MM.1S (cell line): ENCODE measurements around the gene STK32C.

Experiments used
- DNase-seq: peaks from one replicate; pipeline ENCODE4 v3.0.0-alpha.2; 2015
- H2AFZ ChIP-seq: fragments of 300-600 bp; sonication (generic); 2 replicates; pipeline ENCODE4 v1.6.0; 2016; ENCODE audit warnings: antibody characterized with exemption, low read length
- H3F3A ChIP-seq: fragments of 300-600 bp; sonication (generic); 2 replicates; pipeline ENCODE4 v1.6.1; 2016; ENCODE audit warnings: mild to moderate bottlenecking, antibody characterized with exemption, low read length, moderate library complexity, mixed read lengths; ENCODE audit not compliant: insufficient read depth
- H3K27ac ChIP-seq: fragments of 300-600 bp; sonication (generic); 2 replicates; pipeline ENCODE4 v1.5.1; 2016; ENCODE audit warnings: mild to moderate bottlenecking, low read length
- H3K27me3 ChIP-seq: fragments of 300-600 bp; sonication (generic); replicated peaks from 2 replicates; pipeline ENCODE4 v1.6.0; 2016; ENCODE audit warnings: low read length; ENCODE audit not compliant: insufficient read depth
- H3K36me3 ChIP-seq: fragments of 300-600 bp; sonication (generic); replicated peaks from 2 replicates; pipeline ENCODE4 v1.6.1; 2016; ENCODE audit warnings: mild to moderate bottlenecking, low read length, mixed read lengths; ENCODE audit not compliant: insufficient read depth
- H3K4me1 ChIP-seq: fragments of 300-600 bp; sonication (generic); 2 replicates; pipeline ENCODE4 v1.6.1; 2016; ENCODE audit warnings: low read length, mixed read lengths
- H3K4me2 ChIP-seq: fragments of 300-600 bp; sonication (generic); 2 replicates; pipeline ENCODE4 v1.6.0; 2016; ENCODE audit warnings: low read depth, low read length
- H3K4me3 ChIP-seq: fragments of 300-600 bp; sonication (generic); 2 replicates; pipeline ENCODE4 v1.5.1; 2016; ENCODE audit warnings: low read length, mixed read lengths
- H3K79me2 ChIP-seq: fragments of 300-600 bp; sonication (generic); 2 replicates; pipeline ENCODE4 v1.6.1; 2016; ENCODE audit warnings: mixed run types, low read length, mixed read lengths
- H3K9ac ChIP-seq: fragments of 300-600 bp; sonication (generic); 2 replicates; pipeline ENCODE4 v1.6.1; 2016; ENCODE audit warnings: low read length, mixed read lengths
- H3K9me2 ChIP-seq: fragments of 300-600 bp; sonication (generic); replicated peaks from 2 replicates; pipeline ENCODE4 v1.6.1; 2016; ENCODE audit warnings: mild to moderate bottlenecking, low read length, mixed read lengths; ENCODE audit not compliant: insufficient read depth
- H3K9me3 ChIP-seq: fragments of 300-600 bp; sonication (generic); replicated peaks from 2 replicates; pipeline ENCODE4 v1.6.1; 2016; ENCODE audit warnings: mild to moderate bottlenecking, low read length, mixed read lengths; ENCODE audit not compliant: insufficient read depth
- H4K20me1 ChIP-seq: fragments of 300-600 bp; sonication (generic); 2 replicates; pipeline ENCODE4 v1.6.1; 2016; ENCODE audit warnings: mild to moderate bottlenecking, low read length, moderate library complexity, mixed read lengths; ENCODE audit not compliant: insufficient read depth
- CTCF ChIP-seq: fragments of 300-600 bp; sonication (generic); IDR thresholded peaks from 2 replicates; pipeline ENCODE4 v1.5.1; 2016; ENCODE audit warnings: antibody characterized with exemption, low read length, mixed read lengths
- EZH2 ChIP-seq: fragments of 300-600 bp; sonication (generic); optimal IDR thresholded peaks from 2 replicates; pipeline ENCODE3; 2017; ENCODE audit warnings: low read depth, mild to moderate bottlenecking, antibody characterized with exemption, low read length, mixed read lengths
- EZH2phosphoT487 ChIP-seq: fragments of 300-600 bp; sonication (generic); IDR thresholded peaks from 2 replicates; pipeline ENCODE4 v1.6.1; 2018; ENCODE audit warnings: antibody characterized with exemption, low read length

The STK32C gene

GRCh38 chr10:132169031-132169765 is 138.6 kb downstream of the STK32C start:
- no peak overlapping the region for H3K4me2 ChIP-seq
- TF ChIP-seq CTCF (no peak), EZH2 (no peak), EZH2phosphoT487 (no peak)
- DNase-seq, result no peak

GRCh38 chr10:132168571-132169030 is 139.1 kb downstream of the STK32C start:
- H3K27ac ChIP-seq, result no peak overlapping the region

More at GRCh38 chr10:132169031-132169765, 138.6 kb downstream of the STK32C start:
- H3K9me3 ChIP-seq, result no peaks in the 10 kb centered on the region
- peaks cover 68% of the 10 kb centered on the region for H3K27me3 ChIP-seq
- no peak overlapping the region for H3K27ac ChIP-seq
- no peaks in the 10 kb centered on the region for H4K20me1 ChIP-seq
- H3K4me3 ChIP-seq, result no peak overlapping the region
- H2AFZ ChIP-seq, result no peak overlapping the region
- no peaks in the 10 kb centered on the region for H3K36me3 ChIP-seq
- H3K9me2 ChIP-seq, result no peaks in the 10 kb centered on the region
- H3K9ac ChIP-seq, result no peak overlapping the region
- H3K4me1 ChIP-seq, result peaks cover 8% of the 10 kb centered on the region; the same call in 1 of the 2 replicates
- H3F3A ChIP-seq, result no peaks in the 10 kb centered on the region
- no peaks in the 10 kb centered on the region for H3K79me2 ChIP-seq

GRCh38 chr10:132167976-132168375 is 139.8 kb downstream of the STK32C start:
- Histone ChIP-seq H3K79me2 (no peaks in the 10 kb centered on the region), H2AFZ (no peak overlapping the region), H3K36me3 (no peaks in the 10 kb centered on the region), H3K9me3 (no peaks in the 10 kb centered on the region), H3F3A (no peaks in the 10 kb centered on the region), H3K9me2 (no peaks in the 10 kb centered on the region), H3K4me2 (no peak overlapping the region), H3K9ac (no peak overlapping the region), H3K27ac (no peak overlapping the region), H3K4me3 (no peak overlapping the region), H3K4me1 (peaks cover 8% of the 10 kb centered on the region; the same call in 1 of the 2 replicates), H3K27me3 (peaks cover 68% of the 10 kb centered on the region), H4K20me1 (no peaks in the 10 kb centered on the region)
- no peak for DNase-seq
- no peak for TF ChIP-seq EZH2phosphoT487
- no peak for TF ChIP-seq EZH2
- TF ChIP-seq CTCF, result no peak

More at GRCh38 chr10:132168571-132169030, 139.1 kb downstream of the STK32C start:
- no peak overlapping the region for H3K4me2 ChIP-seq
- no peaks in the 10 kb centered on the region for H3F3A ChIP-seq
- H3K4me1 ChIP-seq, result peaks cover 8% of the 10 kb centered on the region; the same call in 1 of the 2 replicates
- no peaks in the 10 kb centered on the region for H3K9me2 ChIP-seq
- H3K79me2 ChIP-seq, result no peaks in the 10 kb centered on the region
- H3K9ac ChIP-seq, result no peak overlapping the region
- no peak overlapping the region for H2AFZ ChIP-seq
- peaks cover 68% of the 10 kb centered on the region for H3K27me3 ChIP-seq
- no peak overlapping the region for H3K4me3 ChIP-seq
- H4K20me1 ChIP-seq, result no peaks in the 10 kb centered on the region
- no peaks in the 10 kb centered on the region for H3K9me3 ChIP-seq
- no peak for TF ChIP-seq EZH2
- TF ChIP-seq EZH2phosphoT487, result no peak
- TF ChIP-seq CTCF, result no peak
- DNase-seq, result no peak
- H3K36me3 ChIP-seq, result no peaks in the 10 kb centered on the region
